GM12878 (cell line): ENCODE results near the gene MBD5. TPM values are rescaled to one million over a fixed set of nuclear protein-coding genes. Genes with fewer than 3 reads are reported as not detected.

Experiments
- ATAC-seq: fragments of 200-7000 bp; cut with Tn5 transposase; 3 replicates; pipeline ENCODE4 v1.9.1; 2020; ENCODE audit warnings: mild to moderate bottlenecking, moderate library complexity
- BruUV-seq: library from RNA; stranded (reverse); fragments of 400-500 nt; replicated peaks from 2 replicates; lab custom pipeline; 2021; lab: Mats Ljungman, UMichigan
- CTCF ChIA-PET: fragments of 300-600 bp; sonication (Branson Sonifier 250); formaldehyde crosslinking; extraction: SDS; loops from one replicate; lab custom pipeline; 2021; ENCODE audit warnings: inconsistent platforms; lab: Yijun Ruan, JAX
- POLR2A ChIA-PET: fragments of 350-600 bp; formaldehyde crosslinking; extraction: SDS; loops from one replicate; lab custom pipeline; 2021; ENCODE audit warnings: inconsistent platforms; lab: Charles Lee
- RAD21 ChIA-PET: fragments of 300-600 bp; sonication (Branson Sonifier 250); formaldehyde crosslinking; loops from one replicate; lab custom pipeline; 2023; ENCODE audit warnings: antibody characterized with exemption; ENCODE audit not compliant: unreplicated experiment; lab: Charles Lee
- SMC1A ChIA-PET: fragments of 300-600 bp; sonication (Branson Sonifier 250); formaldehyde crosslinking; loops from one replicate; lab custom pipeline; 2023; ENCODE audit not compliant: unreplicated experiment, uncharacterized antibody; lab: Charles Lee
- DNase-seq: peaks from one replicate; pipeline ENCODE4 v3.0.0-alpha.2; 2011; ENCODE audit warnings: low read depth, low spot score
- FAIRE-seq: peaks from 3 replicates; lab custom pipeline; 2011; peaks lifted over from hg19 to GRCh38; lab: Jason Lieb, UNC
- H2AFZ ChIP-seq: 2 replicates; pipeline ENCODE4 v1.6.0; 2011; ENCODE audit warnings: low read depth, low read length, control low read depth; ENCODE audit not compliant: control insufficient read depth
- H3K27ac ChIP-seq: 2 replicates; pipeline ENCODE4 v1.5.1; 2011; ENCODE audit warnings: control low read depth; ENCODE audit not compliant: control insufficient read depth, insufficient read depth
- H3K27me3 ChIP-seq, 2 experiments: replicated peaks in 1 of 2; 2 replicates each; pipeline versions ENCODE4 v1.6.0 to v1.6.1; 2011; ENCODE audit warnings: low read length in 1 of 2; ENCODE audit not compliant: control insufficient read depth in 2 of 2, insufficient read depth in 2 of 2
- H3K36me3 ChIP-seq, 2 experiments: 2 replicates each; pipeline ENCODE4 v1.5.1; 2011; ENCODE audit warnings: low read length in 1 of 2; ENCODE audit not compliant: control insufficient read depth in 2 of 2, insufficient read depth in 2 of 2
- H3K4me1 ChIP-seq: 2 replicates; pipeline ENCODE4 v1.6.1; 2011; ENCODE audit warnings: mild to moderate bottlenecking, low read length, moderate library complexity, mixed read lengths; ENCODE audit not compliant: control insufficient read depth, insufficient read depth
- H3K4me2 ChIP-seq: 2 replicates; pipeline ENCODE4 v1.6.0; 2011; ENCODE audit warnings: control low read depth; ENCODE audit not compliant: control insufficient read depth, insufficient read depth
- H3K4me3 ChIP-seq: fragments of 200-600 bp; sonication (generic); 2 replicates; pipeline ENCODE4 v1.5.1; 2016
- H3K79me2 ChIP-seq: 2 replicates; pipeline ENCODE4 v1.6.0; 2011; ENCODE audit warnings: low read length; ENCODE audit not compliant: control insufficient read depth, insufficient read depth
- H3K9ac ChIP-seq: 2 replicates; pipeline ENCODE4 v1.8.0; 2011; ENCODE audit warnings: low read length, control low read depth, mixed read lengths; ENCODE audit not compliant: control insufficient read depth, insufficient read depth
- H3K9me3 ChIP-seq: replicated peaks from 3 replicates; pipeline ENCODE4 v1.5.1; 2011; ENCODE audit warnings: mild to moderate bottlenecking, low read length; ENCODE audit not compliant: control insufficient read depth, insufficient read depth
- H4K20me1 ChIP-seq: 2 replicates; pipeline ENCODE4 v1.6.0; 2011; ENCODE audit not compliant: control insufficient read depth, insufficient read depth
- ATF7 ChIP-seq: fragments of 450-650 bp; IDR thresholded peaks from 2 replicates; pipeline ENCODE4 v1.6.1; 2016; ENCODE audit warnings: low read depth, mild to moderate bottlenecking
- BMI1 ChIP-seq: fragments of 450-650 bp; IDR thresholded peaks from 2 replicates; pipeline ENCODE4 v1.6.1; 2016; ENCODE audit warnings: mild to moderate bottlenecking, moderate library complexity, borderline replicate concordance
- CBFB ChIP-seq: IDR thresholded peaks from 2 replicates; pipeline ENCODE4 v1.6.1; 2016; ENCODE audit warnings: antibody characterized with exemption, low read depth
- CEBPB ChIP-seq, 2 experiments: fragments of 150-350 bp in 1 of 2; IDR thresholded peaks; 2 replicates each; pipeline ENCODE4 v1.6.1; 2012 to 2014; ENCODE audit warnings: low read depth in 2 of 2, low read length in 2 of 2, borderline replicate concordance in 1 of 2, inconsistent platforms in 1 of 2
- IKZF2 ChIP-seq, 2 experiments: fragments of 450-650 bp; IDR thresholded peaks; 2 replicates each; pipeline ENCODE4 v1.6.1; 2017; ENCODE audit warnings: mild to moderate bottlenecking in 2 of 2, moderate library complexity in 2 of 2
- POLR2AphosphoS2 ChIP-seq: IDR thresholded peaks from 2 replicates; pipeline ENCODE4 v1.6.1; 2011; ENCODE audit warnings: low read depth, mild to moderate bottlenecking, low read length, improper control_type of control experiment, moderate library complexity
- RFX5 ChIP-seq: IDR thresholded peaks from 2 replicates; pipeline ENCODE4 v1.6.1; 2011; ENCODE audit warnings: low read depth, low read length, improper control_type of control experiment
- WGBS: methylation state at CpG from one replicate; pipeline ENCODE4 v1.1.6; 2016; ENCODE audit warnings: low lambda C conversion rate; ENCODE audit not compliant: insufficient replicate concordance, insufficient coverage; ENCODE audit errors: missing lambda C conversion rate; 5-methylcytosine and 5-hydroxymethylcytosine counted together
- in situ Hi-C: fragments of 300-500 bp; cut with MboI; formaldehyde crosslinking; loops from 9 replicates; pipeline ENCODE4 v1.14.3; 2018; ENCODE audit warnings: mixed read lengths
- intact Hi-C: fragments of 100-400 bp; cut with micrococcal nuclease; formaldehyde crosslinking; loops from one replicate; pipeline ENCODE4 v1.14.2; 2022; ENCODE audit not compliant: unreplicated experiment
- polyA plus RNA-seq, 11 experiments: library from polyadenylated mRNA; depleted of rRNA in 4 of 11; unstranded in 6 of 11; stranded (reverse) in 5 of 11; fragments of >200 nt; fragmentation: Nextera tagmentation in 4 of 11; fragmentation: Illumina TruSeq in 1 of 11; extraction: Ambion mirVana in 4 of 11; extraction: Trizol in 1 of 11; gene quantifications; 1 replicate in 1 of 11; 2 replicates in 10 of 11; pipeline versions ENCODE4 v1.2.1 to v1.2.3, GENCODE V29; 2011 to 2016; ENCODE audit warnings: inconsistent platforms in 2 of 11, missing spikeins in 2 of 11, low read depth in 1 of 11
- total RNA-seq, 4 experiments: library from RNA; depleted of rRNA in 3 of 4; stranded (reverse); fragments of >200 nt in 3 of 4; fragmentation: Illumina TruSeq in 1 of 4; extraction: Trizol in 1 of 4; gene quantifications; 2 replicates each; pipeline versions ENCODE4 v1.2.1 to v1.2.3, GENCODE V29; 2013 to 2021
- TF ChIP-seq, protein P1 (sequence below): fragments of 450-650 bp; IDR thresholded peaks from 2 replicates; pipeline ENCODE4 v1.6.1; 2014; ENCODE audit warnings: mild to moderate bottlenecking
- TF ChIP-seq, protein P2 (sequence below): IDR thresholded peaks from 2 replicates; pipeline ENCODE4 v1.6.1; 2011; ENCODE audit warnings: borderline replicate concordance, low read depth, mild to moderate bottlenecking, moderate library complexity, mixed read lengths, low read length; ENCODE audit not compliant: insufficient read depth; ENCODE audit errors: extremely low read length

The MBD5 gene
- total and polyA plus RNA-seq, 10 of the 15 experiments (the other 5 are each of a cell fraction or from before 2014, with no cell fraction given): 7.4 to 58.0 (median 21.2) TPM

- no peak for TF ChIP-seq BMI1
- TF ChIP-seq ATF7: no peak
- no peak for TF ChIP-seq IKZF2 (IDR thresholded peaks at IDR 0.05)
- no peak for TF ChIP-seq POLR2AphosphoS2
- TF ChIP-seq, protein P1, sequence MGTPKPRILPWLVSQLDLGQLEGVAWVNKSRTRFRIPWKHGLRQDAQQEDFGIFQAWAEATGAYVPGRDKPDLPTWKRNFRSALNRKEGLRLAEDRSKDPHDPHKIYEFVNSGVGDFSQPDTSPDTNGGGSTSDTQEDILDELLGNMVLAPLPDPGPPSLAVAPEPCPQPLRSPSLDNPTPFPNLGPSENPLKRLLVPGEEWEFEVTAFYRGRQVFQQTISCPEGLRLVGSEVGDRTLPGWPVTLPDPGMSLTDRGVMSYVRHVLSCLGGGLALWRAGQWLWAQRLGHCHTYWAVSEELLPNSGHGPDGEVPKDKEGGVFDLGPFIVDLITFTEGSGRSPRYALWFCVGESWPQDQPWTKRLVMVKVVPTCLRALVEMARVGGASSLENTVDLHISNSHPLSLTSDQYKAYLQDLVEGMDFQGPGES: no peak
- TF ChIP-seq CBFB: no peak
- no peak for TF ChIP-seq CEBPB (IDR thresholded peaks at IDR 0.05; ENCODE audit: borderline replicate concordance in 1 of 2, low read depth in 2 of 2, low read length in 2 of 2)
Observed at GRCh38 chr2:148487439-148487838, 466.5 kb downstream of the MBD5 start (continued).

DNA sequence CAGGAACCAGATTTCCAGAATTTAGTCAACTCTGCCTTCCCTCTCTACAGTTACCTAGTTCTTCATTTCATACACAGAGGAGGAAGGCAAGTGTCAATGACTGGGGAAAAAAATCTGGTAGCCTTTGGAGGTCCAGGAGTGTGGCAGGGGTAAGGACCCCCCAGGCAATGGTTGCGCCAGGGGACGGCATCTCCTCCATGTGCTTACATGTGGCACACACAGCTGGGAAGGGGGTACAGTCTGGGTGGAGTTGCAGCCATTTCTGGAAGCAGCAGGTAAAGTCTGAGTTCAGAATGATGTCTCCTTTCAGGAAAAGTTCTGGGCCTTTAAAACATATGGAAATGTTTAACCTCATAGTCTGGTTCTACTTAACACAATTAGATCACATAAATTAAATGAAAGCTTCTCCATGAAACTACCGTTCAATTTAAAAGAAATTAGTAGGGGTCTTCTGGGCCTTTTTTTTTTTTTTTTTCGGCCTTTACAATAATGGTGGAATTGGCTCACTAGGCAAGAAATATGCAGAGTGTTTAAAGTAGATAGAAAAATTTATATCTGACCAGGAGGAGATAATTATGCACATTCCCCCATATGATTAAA, 470.0 kb downstream of the MBD5 start:
- TF ChIP-seq, protein P2, sequence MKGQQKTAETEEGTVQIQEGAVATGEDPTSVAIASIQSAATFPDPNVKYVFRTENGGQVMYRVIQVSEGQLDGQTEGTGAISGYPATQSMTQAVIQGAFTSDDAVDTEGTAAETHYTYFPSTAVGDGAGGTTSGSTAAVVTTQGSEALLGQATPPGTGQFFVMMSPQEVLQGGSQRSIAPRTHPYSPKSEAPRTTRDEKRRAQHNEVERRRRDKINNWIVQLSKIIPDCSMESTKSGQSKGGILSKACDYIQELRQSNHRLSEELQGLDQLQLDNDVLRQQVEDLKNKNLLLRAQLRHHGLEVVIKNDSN: no peak
- no peak for TF ChIP-seq RFX5
- Histone ChIP-seq H3K36me3 (peaks cover 0 to 2% of the 10 kb centered on the region in 2 experiments; a peak in 1 of 4 replicates), H3K9me3 (no peaks in the 10 kb centered on the region; the same call in 2 of the 3 replicates), H3K27ac (no peak overlapping the region), H3K4me1 (peaks cover 2% of the 10 kb centered on the region; the same call in 1 of the 2 replicates), H3K79me2 (no peaks in the 10 kb centered on the region), H4K20me1 (no peaks in the 10 kb centered on the region), H2AFZ (no peak overlapping the region), H3K9ac (no peak overlapping the region), H3K27me3 (no peaks in the 10 kb centered on the region), H3K4me2 (no peak overlapping the region), H3K4me3 (no peak overlapping the region)
- no peak for ATAC-seq
- in situ Hi-C loops: no loop called here
- intact Hi-C loops: no loop called here
- CTCF ChIA-PET: no interaction called here
- no peak for DNase-seq
- RAD21 ChIA-PET: no interaction called here
- no TSS peak for BruUV-seq
- POLR2A ChIA-PET: interaction anchor here (0.6 kb wide), 1 partner anchor 513 kb away, joined by 4 read pairs; no protein-coding TSS in a partner anchor
- SMC1A ChIA-PET: no interaction called here
- FAIRE-seq: no peak
- 93% methylated on average over 4 of the region's 4 CpGs for WGBS
